ENCODE measurements around the gene BOD1L1.

DNA sequence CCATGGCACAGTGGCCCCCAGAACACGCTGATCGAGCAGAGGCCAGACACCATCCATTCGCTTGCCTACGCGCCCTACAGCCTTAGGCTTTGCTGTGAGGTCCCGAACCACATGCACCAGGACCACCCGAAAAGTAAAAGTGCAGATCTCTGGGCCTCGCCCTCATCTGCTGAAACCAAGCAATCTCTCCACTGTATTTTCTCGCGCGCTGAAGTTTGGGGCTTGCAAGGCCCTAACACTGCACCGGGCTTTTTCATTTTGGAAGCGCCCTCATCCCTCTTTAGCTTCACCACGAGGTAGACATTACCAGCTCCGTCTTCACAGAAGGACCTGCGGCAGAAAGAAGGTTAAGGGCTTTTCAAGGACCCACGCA is 104.4 kb downstream of the BOD1L1 start:
- TF ChIP-seq CTCF (IDR thresholded peaks at IDR 0.05) = no peak
- TF ChIP-seq POLR2A (IDR thresholded peaks at IDR 0.05) = no peak
